Measurements from ENCODE around the gene TMEM184A.

TMEM184A gene

GRCh38 chr7:1499367-1500029 lies 56.5 kb downstream of the TMEM184A start:
- Mint-ChIP-seq H3K36me3 (ENCODE audit: low read depth) (peaks cover 26% of the 10 kb centered on the region), H3K27me3 (ENCODE audit: low read depth) (no peaks in the 10 kb centered on the region), H3K27ac (no peak overlapping the region), H3K4me3 (no peak overlapping the region), H3K4me1 (peaks cover 14% of the 10 kb centered on the region), H3K9me3 (no peaks in the 10 kb centered on the region)
- no peak for TF ChIP-seq CTCF (IDR thresholded peaks at IDR 0.05; ENCODE audit: unreplicated experiment in 3 of 3)

GRCh38 chr7:1498370-1499305 lies 57.4 kb downstream of the TMEM184A start:
- H3K36me3 Mint-ChIP-seq (ENCODE audit: low read depth): peaks cover 26% of the 10 kb centered on the region

GRCh38 chr7:1497293-1497927 lies 58.6 kb downstream of the TMEM184A start:
- Mint-ChIP-seq H3K36me3 (ENCODE audit: low read depth) (peaks cover 28% of the 10 kb centered on the region), H3K4me1 (peaks cover 5% of the 10 kb centered on the region), H3K9me3 (no peaks in the 10 kb centered on the region), H3K27ac (no peak overlapping the region), H3K4me3 (no peak overlapping the region), H3K27me3 (ENCODE audit: low read depth) (no peaks in the 10 kb centered on the region)
- no peak for TF ChIP-seq CTCF (IDR thresholded peaks at IDR 0.05; ENCODE audit: unreplicated experiment in 3 of 3)

More at GRCh38 chr7:1498370-1499305, 57.4 kb downstream of the TMEM184A start:
- Mint-ChIP-seq H3K27me3 (ENCODE audit: low read depth) (no peaks in the 10 kb centered on the region), H3K9me3 (no peaks in the 10 kb centered on the region), H3K4me3 (no peak overlapping the region), H3K4me1 (peaks cover 14% of the 10 kb centered on the region), H3K27ac (no peak overlapping the region)
- TF ChIP-seq CTCF (IDR thresholded peaks at IDR 0.05; ENCODE audit: unreplicated experiment in 3 of 3): no peak

- no peak for TF ChIP-seq CTCF (IDR thresholded peaks at IDR 0.05; ENCODE audit: unreplicated experiment in 3 of 3)
- Mint-ChIP-seq H3K27me3 (ENCODE audit: low read depth) (no peaks in the 10 kb centered on the region), H3K27ac (no peak overlapping the region), H3K4me1 (no peaks in the 10 kb centered on the region), H3K4me3 (no peak overlapping the region), H3K9me3 (no peaks in the 10 kb centered on the region), H3K36me3 (ENCODE audit: low read depth) (peaks cover 29% of the 10 kb centered on the region)
Measured at GRCh38 chr7:1496531-1497292, 59.3 kb downstream of the TMEM184A start.

- no peaks in the 10 kb centered on the region for H3K4me1 Mint-ChIP-seq
- H3K36me3 Mint-ChIP-seq (ENCODE audit: low read depth): peaks cover 33% of the 10 kb centered on the region
- TF ChIP-seq CTCF (IDR thresholded peaks at IDR 0.05; ENCODE audit: unreplicated experiment in 3 of 3): no peak
- no peak overlapping the region for H3K27ac Mint-ChIP-seq
- no peak overlapping the region for H3K4me3 Mint-ChIP-seq
- H3K9me3 Mint-ChIP-seq: no peaks in the 10 kb centered on the region
- no peaks in the 10 kb centered on the region for H3K27me3 Mint-ChIP-seq (ENCODE audit: low read depth)
Measured at GRCh38 chr7:1495564-1496242, 60.3 kb downstream of the TMEM184A start.
